ENCODE measurements around the gene DCAF15.

- TF ChIP-seq EZH2 (IDR thresholded peaks at IDR 0.05; ENCODE audit: borderline replicate concordance, low read length) (no peak), CTCF (conservative IDR thresholded peaks at IDR 0.05 in 1 of 2, IDR thresholded peaks at IDR 0.05 in 1 of 2; ENCODE audit: extremely low read depth in 1 of 2, insufficient read depth in 1 of 2, low read depth in 1 of 2, low read length in 2 of 2) (no peak)
These were observed 43.6 kb upstream of the DCAF15 start for GRCh38 chr19:13908674-13909073.

Data from mammary epithelial cell (primary cell).